HCT116 (cell line): ENCODE results near the gene PDE1C. TPM values are rescaled to one million over a fixed set of nuclear protein-coding genes. Genes with fewer than 3 reads are reported as not detected.

ENCODE experiments used
- ATAC-seq: fragments of 200-7000 bp; cut with Tn5 transposase; 2 replicates; pipeline ENCODE4 v1.9.1; 2020; ENCODE audit warnings: mild to moderate bottlenecking, moderate library complexity
- BruUV-seq: library from RNA; stranded (reverse); fragments of 400-500 nt; replicated peaks from 2 replicates; lab custom pipeline; 2021; lab: Mats Ljungman, UMichigan
- CTCF ChIA-PET: fragments of 300-600 bp; sonication (Branson Sonifier 250); formaldehyde crosslinking; loops from one replicate; lab custom pipeline; 2021; ENCODE audit warnings: antibody characterized with exemption; lab: Charles Lee
- POLR2A ChIA-PET: fragments of 300-600, 350-600 bp; sonication (Branson Sonifier 250); formaldehyde crosslinking; loops from one replicate; lab custom pipeline; 2021; ENCODE audit warnings: antibody characterized with exemption; lab: Charles Lee
- RAD21 ChIA-PET, 2 experiments: fragments of 300-600 bp; sonication (Branson Sonifier 250); formaldehyde crosslinking; loops; one replicate each; lab custom pipeline; 2023; ENCODE audit warnings: low total read pairs in 2 of 2; ENCODE audit not compliant: uncharacterized antibody in 2 of 2, unreplicated experiment in 2 of 2, low non-redundant PET in 1 of 2; lab: Charles Lee
- DNase-seq: peaks from one replicate; pipeline ENCODE4 v3.0.0-alpha.2; 2010; ENCODE audit warnings: low read depth, low spot score
- H2AFZ ChIP-seq: fragments of 200-600 bp; shearing (Covaris generic), sonication (generic); 2 replicates; pipeline ENCODE4 v1.6.1; 2017; ENCODE audit warnings: low read depth, mixed run types, mixed read lengths, antibody characterized with exemption, low read length; ENCODE audit not compliant: poor library complexity, severe bottlenecking
- H3K27ac ChIP-seq: 2 replicates; pipeline ENCODE4 v1.5.1; 2012; ENCODE audit warnings: low read depth, low read length
- H3K27me3 ChIP-seq: fragments of 200-600 bp; sonication (generic); 2 replicates; pipeline ENCODE4 v1.6.1; 2016; ENCODE audit warnings: mixed run types, low read length, mixed read lengths; ENCODE audit not compliant: insufficient read depth
- H3K36me3 ChIP-seq, 2 experiments: fragments of 200-500 bp in 1 of 2; fragments of 200-600 bp in 1 of 2; sonication (Bioruptor generic) in 1 of 2; sonication (generic) in 1 of 2; 2 replicates each; pipeline versions ENCODE4 v1.5.1 to v1.6.1; 2014 to 2016; ENCODE audit warnings: low read length in 2 of 2, inconsistent platforms in 1 of 2, mixed read lengths in 1 of 2, mixed run types in 1 of 2; ENCODE audit not compliant: insufficient read depth in 2 of 2, control insufficient read depth in 1 of 2
- H3K4me1 ChIP-seq, 2 experiments: fragments of 200-600 bp in 1 of 2; sonication (generic) in 1 of 2; 2 replicates each; pipeline versions ENCODE4 v1.5.1 to v1.6.1; 2012 to 2017; ENCODE audit warnings: low read length in 2 of 2, inconsistent platforms in 1 of 2, mild to moderate bottlenecking in 1 of 2, mixed read lengths in 1 of 2, mixed run types in 1 of 2, moderate library complexity in 1 of 2; ENCODE audit not compliant: insufficient read depth in 2 of 2, control insufficient read depth in 1 of 2
- H3K4me2 ChIP-seq: fragments of 200-600 bp; sonication (generic); 2 replicates; pipeline ENCODE4 v1.6.1; 2017; ENCODE audit warnings: mixed run types, low read length, mixed read lengths
- H3K4me3 ChIP-seq, 2 experiments: fragments of 200-600 bp in 1 of 2; sonication (generic) in 1 of 2; replicated peaks in 1 of 2; 2 replicates each; pipeline ENCODE4 v1.5.1; 2011 to 2016; ENCODE audit warnings: low read length in 2 of 2, control low read depth in 1 of 2, low read depth in 1 of 2, mild to moderate bottlenecking in 1 of 2, mixed read lengths in 1 of 2, mixed run types in 1 of 2
- H3K79me2 ChIP-seq: fragments of 200-600 bp; sonication (generic); 2 replicates; pipeline ENCODE4 v1.6.1; 2017; ENCODE audit warnings: mild to moderate bottlenecking, mixed run types, low read length, moderate library complexity, mixed read lengths; ENCODE audit not compliant: insufficient read depth
- H3K9ac ChIP-seq: fragments of 200-600 bp; sonication (generic); 2 replicates; pipeline ENCODE4 v1.6.1; 2016; ENCODE audit warnings: low read length, mixed read lengths
- H3K9me2 ChIP-seq: fragments of 200-600 bp; sonication (generic), shearing (Covaris generic); 2 replicates; pipeline ENCODE4 v1.6.1; 2017; ENCODE audit warnings: mixed run types, mild to moderate bottlenecking, moderate library complexity; ENCODE audit not compliant: insufficient read depth
- H3K9me3 ChIP-seq, 2 experiments: fragments of 200-500 bp in 1 of 2; fragments of 200-600 bp in 1 of 2; sonication (Bioruptor generic) in 1 of 2; sonication (generic) in 1 of 2; 2 replicates each; pipeline ENCODE4 v1.6.1; 2014 to 2017; ENCODE audit warnings: low read length in 2 of 2, mixed read lengths in 2 of 2, inconsistent platforms in 1 of 2, low read depth in 1 of 2, mild to moderate bottlenecking in 1 of 2, mixed run types in 1 of 2, moderate library complexity in 1 of 2; ENCODE audit not compliant: control insufficient read depth in 1 of 2, insufficient read depth in 1 of 2
- H4K20me1 ChIP-seq: fragments of 200-600 bp; sonication (generic), shearing (Covaris generic); 2 replicates; pipeline ENCODE4 v1.6.1; 2017; ENCODE audit warnings: mixed run types, mild to moderate bottlenecking, moderate library complexity; ENCODE audit not compliant: insufficient read depth
- CBX3 ChIP-seq: IDR thresholded peaks from 2 replicates; pipeline ENCODE4 v1.6.1; 2012; ENCODE audit warnings: low read depth
- CEBPB ChIP-seq: IDR thresholded peaks from 2 replicates; pipeline ENCODE4 v1.6.1; 2012; ENCODE audit warnings: low read depth
- EZH2phosphoT487 ChIP-seq: fragments of 200-600 bp; IDR thresholded peaks from 2 replicates; pipeline ENCODE4 v1.6.1; 2018; ENCODE audit warnings: antibody characterized with exemption, borderline replicate concordance
- POLR2A ChIP-seq: IDR thresholded peaks from 2 replicates; pipeline ENCODE4 v1.7.0; 2011; ENCODE audit warnings: borderline replicate concordance; ENCODE audit not compliant: insufficient read depth, insufficient read length; ENCODE audit errors: extremely low read depth
- POLR2AphosphoS5 ChIP-seq: IDR thresholded peaks from 2 replicates; pipeline ENCODE4 v1.6.1; 2011; ENCODE audit warnings: mild to moderate bottlenecking, low read depth, low read length, moderate library complexity
- RAD21 ChIP-seq: IDR thresholded peaks from 2 replicates; pipeline ENCODE4 v1.6.1; 2012; ENCODE audit warnings: low read depth, mild to moderate bottlenecking
- REST ChIP-seq: IDR thresholded peaks from 2 replicates; pipeline ENCODE4 v1.6.1; 2012; ENCODE audit warnings: low read depth
- YY1 ChIP-seq: IDR thresholded peaks from 2 replicates; pipeline ENCODE4 v1.6.1; 2011; ENCODE audit warnings: low read length, low read depth, moderate library complexity, mild to moderate bottlenecking; ENCODE audit not compliant: insufficient replicate concordance; ENCODE audit errors: extremely low read depth
- intact Hi-C: fragments of 100-400 bp; cut with micrococcal nuclease; formaldehyde crosslinking; loops from 2 replicates; pipeline ENCODE4 v1.10.0; 2022
- total RNA-seq: library from RNA; stranded (reverse); gene quantifications from one replicate; pipeline ENCODE4 v1.2.1, GENCODE V29; 2021; ENCODE audit not compliant: unreplicated experiment
- TF ChIP-seq, protein P1 (sequence below): IDR thresholded peaks from 2 replicates; pipeline ENCODE4 v1.6.1; 2012

Gene PDE1C
- total RNA-seq, 1 experiment from 2014 or later: 0.17 TPM

GRCh38 chr7:31858055-31858454 is 212.2 kb downstream of the PDE1C start:
- Histone ChIP-seq H3K27me3 (no peaks in the 10 kb centered on the region), H3K4me1 (no peaks in the 10 kb centered on the region), H3K4me2 (no peak overlapping the region), H3K9ac (no peak overlapping the region), H2AFZ (no peak overlapping the region)
- ChIA-PET POLR2A (no interaction called here), CTCF (no interaction called here)
- TF ChIP-seq POLR2AphosphoS5 (no peak), POLR2A (no peak), CBX3 (no peak), YY1 (no peak), RAD21 (no peak)
- TF ChIP-seq, protein P1, sequence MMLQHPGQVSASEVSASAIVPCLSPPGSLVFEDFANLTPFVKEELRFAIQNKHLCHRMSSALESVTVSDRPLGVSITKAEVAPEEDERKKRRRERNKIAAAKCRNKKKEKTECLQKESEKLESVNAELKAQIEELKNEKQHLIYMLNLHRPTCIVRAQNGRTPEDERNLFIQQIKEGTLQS: no peak
- TF ChIP-seq, all 23 proteins: peak for 0
- Histone ChIP-seq H3K36me3 (no peaks in the 10 kb centered on the region), H3K9me2 (no peaks in the 10 kb centered on the region), H3K79me2 (no peaks in the 10 kb centered on the region), H4K20me1 (no peaks in the 10 kb centered on the region), H3K27ac (no peak overlapping the region), H3K9me3 (no peaks in the 10 kb centered on the region), H3K4me3 (no peak overlapping the region)
- ATAC-seq (no peak), DNase-seq (no peak)
- intact Hi-C loops: no loop called here
- RAD21 ChIA-PET: no interaction called here
- no TSS peak for BruUV-seq

- H4K20me1 ChIP-seq: no peaks in the 10 kb centered on the region
- H3K79me2 ChIP-seq: no peaks in the 10 kb centered on the region
- no peaks in the 10 kb centered on the region for H3K36me3 ChIP-seq
- no peak for ATAC-seq
- intact Hi-C loops: no loop called here
- H3K27me3 ChIP-seq: no peaks in the 10 kb centered on the region
- ChIA-PET CTCF (no interaction called here), POLR2A (no interaction called here)
- H2AFZ ChIP-seq: no peak overlapping the region
- no peak overlapping the region for H3K27ac ChIP-seq
- TF ChIP-seq CEBPB (no peak), EZH2phosphoT487 (no peak), REST (no peak)
- TF ChIP-seq, all 23 proteins: peak for 0
- Histone ChIP-seq H3K9me2 (no peaks in the 10 kb centered on the region), H3K4me1 (no peaks in the 10 kb centered on the region), H3K9me3 (no peaks in the 10 kb centered on the region), H3K9ac (no peak overlapping the region), H3K4me3 (no peak overlapping the region), H3K4me2 (no peak overlapping the region)
- no peak for DNase-seq
- RAD21 ChIA-PET: no interaction called here
- no TSS peak for BruUV-seq
These were observed 213.0 kb downstream of the PDE1C start for GRCh38 chr7:31857172-31857571.
